ENCODE results near the gene PITRM1.

The PITRM1 gene

DNA sequence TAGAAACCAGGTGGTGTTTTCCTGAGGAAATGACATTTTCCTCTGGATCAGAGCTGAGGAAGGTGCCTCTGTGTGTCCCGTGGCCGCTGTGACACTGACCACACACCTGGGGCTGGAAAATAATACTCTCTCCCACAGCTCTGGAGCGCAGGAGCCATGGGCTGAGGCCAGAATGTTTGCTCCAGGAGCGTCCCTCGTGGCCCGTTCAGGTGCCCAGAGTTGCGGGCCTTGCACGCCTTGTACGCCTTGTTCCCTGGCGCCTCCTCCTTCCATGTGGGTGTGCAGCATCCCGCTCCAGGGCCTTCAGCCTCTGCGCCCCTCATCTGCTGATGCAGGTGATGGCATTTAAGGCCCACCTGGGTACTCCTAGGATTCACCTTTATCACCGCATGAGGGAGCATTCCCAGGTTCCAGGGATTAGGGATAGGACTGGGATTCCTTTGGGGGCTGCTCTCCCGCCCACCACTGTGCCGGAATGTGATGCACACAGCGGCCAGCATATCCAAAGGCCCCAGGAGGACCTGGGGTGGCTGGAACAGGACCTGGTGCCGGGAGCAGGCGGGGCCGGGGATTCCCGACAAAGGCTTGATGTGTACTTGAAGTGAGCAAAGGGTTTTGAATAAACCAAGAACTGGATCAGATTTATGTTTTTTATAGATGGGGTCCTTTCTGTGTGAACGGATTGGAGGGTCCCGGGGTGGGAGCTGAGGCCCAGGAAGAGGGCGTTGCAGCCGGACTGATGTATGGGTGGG is 44.0 kb downstream of the PITRM1 start:
- Mint-ChIP-seq H3K27me3 (no peaks in the 10 kb centered on the region), H3K4me3 (no peak overlapping the region), H3K27ac (no peak overlapping the region), H3K36me3 (peaks cover 14% of the 10 kb centered on the region), H3K9me3 (ENCODE audit: low read depth) (no peaks in the 10 kb centered on the region), H3K4me1 (ENCODE audit: low read depth) (no peaks in the 10 kb centered on the region)

GRCh38 chr10:3127921-3128320 is 44.7 kb downstream of the PITRM1 start:
- Mint-ChIP-seq H3K9me3 (ENCODE audit: low read depth) (no peaks in the 10 kb centered on the region), H3K4me1 (ENCODE audit: low read depth) (no peaks in the 10 kb centered on the region), H3K27ac (no peak overlapping the region), H3K27me3 (no peaks in the 10 kb centered on the region), H3K36me3 (peaks cover 14% of the 10 kb centered on the region), H3K4me3 (no peak overlapping the region)

DNA sequence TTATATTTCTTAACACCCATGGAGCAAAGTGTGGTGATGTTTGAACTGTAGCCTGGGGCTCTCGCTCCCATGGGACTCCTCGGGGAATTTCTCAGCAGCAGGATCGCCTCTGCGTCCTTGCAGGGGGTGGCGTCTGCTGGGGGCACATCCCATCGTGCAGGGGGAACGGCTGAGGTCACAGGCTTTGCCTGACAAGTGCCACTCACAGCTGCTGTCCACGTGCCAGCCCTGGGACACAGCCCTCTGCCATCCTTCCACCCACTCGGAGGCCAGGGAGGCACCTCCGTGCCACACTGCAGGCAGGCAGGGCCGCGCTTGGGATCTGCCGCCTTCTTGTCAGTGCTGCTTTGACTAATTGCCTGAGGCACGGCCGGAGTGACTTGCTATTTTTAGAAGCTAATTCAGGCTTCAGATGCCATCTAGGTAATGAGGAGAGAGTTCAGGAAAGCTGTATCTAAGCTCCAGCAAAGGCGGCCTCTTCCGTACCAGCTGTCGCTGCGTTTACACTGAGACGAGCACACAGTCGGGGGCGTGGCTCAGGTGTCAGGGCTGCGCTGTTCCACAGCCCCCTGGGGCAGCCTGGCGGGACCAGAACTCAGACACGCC is 45.7 kb downstream of the PITRM1 start:
- H3K27ac Mint-ChIP-seq = no peak overlapping the region
- no peaks in the 10 kb centered on the region for H3K27me3 Mint-ChIP-seq
- no peaks in the 10 kb centered on the region for H3K9me3 Mint-ChIP-seq (ENCODE audit: low read depth)
- no peak overlapping the region for H3K4me3 Mint-ChIP-seq
- H3K36me3 Mint-ChIP-seq = peaks cover 12% of the 10 kb centered on the region
- H3K4me1 Mint-ChIP-seq (ENCODE audit: low read depth) = no peaks in the 10 kb centered on the region

DNA sequence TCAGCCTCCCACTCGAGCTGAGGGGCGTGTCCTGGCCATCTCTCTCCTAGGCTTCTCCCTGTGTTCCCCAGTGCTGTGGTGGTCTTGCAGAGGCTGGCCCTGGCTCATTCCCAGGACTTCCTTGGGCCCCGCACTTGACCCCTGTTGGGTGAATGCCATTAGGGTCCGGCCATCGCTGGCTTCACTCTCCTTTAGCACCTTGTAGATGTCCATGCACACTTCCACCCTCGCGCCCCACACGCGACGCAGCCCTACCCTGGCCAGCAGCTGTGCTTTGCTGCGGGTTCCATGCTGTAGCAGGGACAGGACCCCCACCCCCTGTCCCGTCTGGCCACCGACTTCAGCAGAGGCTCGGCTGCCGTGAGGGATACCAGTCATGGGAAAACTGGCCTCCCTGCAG is 46.3 kb downstream of the PITRM1 start:
- no peak overlapping the region for H3K4me3 Mint-ChIP-seq
- H3K27ac Mint-ChIP-seq = no peak overlapping the region
- H3K36me3 Mint-ChIP-seq = peaks cover 12% of the 10 kb centered on the region
- H3K9me3 Mint-ChIP-seq (ENCODE audit: low read depth) = no peaks in the 10 kb centered on the region
- H3K27me3 Mint-ChIP-seq = no peaks in the 10 kb centered on the region
- no peaks in the 10 kb centered on the region for H3K4me1 Mint-ChIP-seq (ENCODE audit: low read depth)

GRCh38 chr10:3125527-3126170 is 46.9 kb downstream of the PITRM1 start:
- Mint-ChIP-seq H3K36me3 (peaks cover 12% of the 10 kb centered on the region), H3K27me3 (no peaks in the 10 kb centered on the region), H3K27ac (no peak overlapping the region), H3K4me1 (ENCODE audit: low read depth) (no peaks in the 10 kb centered on the region), H3K9me3 (ENCODE audit: low read depth) (no peaks in the 10 kb centered on the region), H3K4me3 (no peak overlapping the region)

DNA sequence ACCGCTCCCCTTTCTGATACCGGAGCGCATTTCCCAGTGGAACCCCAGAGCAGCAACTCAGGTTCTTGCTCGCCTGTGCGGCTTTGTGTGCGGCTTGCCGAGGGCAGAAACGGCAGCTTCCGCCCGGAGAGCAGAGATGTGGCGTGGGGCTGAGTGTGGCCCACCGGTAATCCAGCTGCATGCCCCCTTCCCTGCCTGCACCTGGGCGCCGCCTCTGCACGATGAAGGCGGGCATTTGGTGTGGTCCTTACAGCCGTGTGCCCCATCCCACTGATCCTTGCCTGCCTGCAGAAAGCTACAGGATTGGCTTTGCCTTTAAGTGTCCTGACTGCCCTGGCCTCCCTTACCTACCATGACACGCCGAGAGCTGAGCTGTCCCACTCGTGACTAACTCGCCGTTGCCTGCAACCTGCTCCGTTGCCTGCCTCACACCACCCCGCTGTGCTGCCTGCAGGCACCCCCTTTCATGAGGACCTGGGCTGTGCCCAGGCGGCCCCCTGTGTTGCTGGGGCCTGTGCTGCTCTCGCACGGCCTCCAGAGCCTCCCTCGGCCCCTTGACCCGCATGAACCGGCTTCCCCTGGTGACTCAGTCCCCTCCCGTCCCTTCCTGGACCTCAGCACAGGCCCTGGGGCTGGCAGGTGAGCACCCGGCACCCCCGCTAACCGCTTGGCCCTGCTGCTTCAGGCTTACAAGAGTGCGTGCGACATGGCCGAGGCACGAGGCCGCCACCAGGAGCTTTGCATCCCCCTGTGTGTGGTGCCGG is 48.0 kb downstream of the PITRM1 start:
- no peak overlapping the region for H3K4me3 Mint-ChIP-seq
- no peak overlapping the region for H3K27ac Mint-ChIP-seq
- H3K27me3 Mint-ChIP-seq = no peaks in the 10 kb centered on the region
- no peaks in the 10 kb centered on the region for H3K9me3 Mint-ChIP-seq (ENCODE audit: low read depth)
- H3K36me3 Mint-ChIP-seq = peaks cover 12% of the 10 kb centered on the region
- no peaks in the 10 kb centered on the region for H3K4me1 Mint-ChIP-seq (ENCODE audit: low read depth)

GRCh38 chr10:3123571-3124411 is 48.8 kb downstream of the PITRM1 start:
- Mint-ChIP-seq H3K27me3 (no peaks in the 10 kb centered on the region), H3K27ac (no peak overlapping the region), H3K4me1 (ENCODE audit: low read depth) (no peaks in the 10 kb centered on the region), H3K36me3 (peaks cover 10% of the 10 kb centered on the region), H3K9me3 (ENCODE audit: low read depth) (no peaks in the 10 kb centered on the region), H3K4me3 (no peak overlapping the region)

GRCh38 chr10:3122486-3123205 is 49.9 kb downstream of the PITRM1 start:
- peaks cover 13% of the 10 kb centered on the region for H3K36me3 Mint-ChIP-seq
- H3K4me3 Mint-ChIP-seq = no peak overlapping the region
- no peaks in the 10 kb centered on the region for H3K27me3 Mint-ChIP-seq
- no peak overlapping the region for H3K27ac Mint-ChIP-seq
- no peaks in the 10 kb centered on the region for H3K4me1 Mint-ChIP-seq (ENCODE audit: low read depth)
- H3K9me3 Mint-ChIP-seq (ENCODE audit: low read depth) = no peaks in the 10 kb centered on the region

DNA sequence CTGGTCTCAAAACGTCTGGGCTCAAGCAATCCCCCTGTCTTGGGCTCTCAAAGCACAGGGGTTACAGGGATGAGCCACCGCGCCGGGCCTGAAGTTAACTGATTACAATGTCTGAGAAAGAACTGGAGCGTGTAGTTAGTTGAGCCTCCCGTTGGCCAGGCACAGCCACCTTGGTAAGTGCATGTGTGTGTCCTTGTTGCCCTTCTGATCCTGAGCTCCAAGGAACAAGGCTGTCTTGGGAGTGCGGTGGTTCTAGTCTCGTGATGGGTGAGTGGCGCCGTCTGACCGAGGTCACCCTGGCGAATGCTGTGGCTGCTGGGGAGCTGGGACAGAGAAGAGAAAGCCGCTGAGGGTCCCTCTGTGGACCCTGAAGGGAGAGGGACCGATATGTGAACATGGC is 50.5 kb downstream of the PITRM1 start:
- H3K36me3 Mint-ChIP-seq = peaks cover 15% of the 10 kb centered on the region
- H3K4me1 Mint-ChIP-seq (ENCODE audit: low read depth) = no peaks in the 10 kb centered on the region
- no peak overlapping the region for H3K27ac Mint-ChIP-seq

GRCh38 chr10:3119796-3120459 is 52.7 kb downstream of the PITRM1 start:
- Mint-ChIP-seq H3K4me3 (no peak overlapping the region), H3K4me1 (ENCODE audit: low read depth) (no peaks in the 10 kb centered on the region)

More for the DNA sequence above, 50.5 kb downstream of the PITRM1 start:
- H3K9me3 Mint-ChIP-seq (ENCODE audit: low read depth) = no peaks in the 10 kb centered on the region
- no peak overlapping the region for H3K4me3 Mint-ChIP-seq
- no peaks in the 10 kb centered on the region for H3K27me3 Mint-ChIP-seq

DNA sequence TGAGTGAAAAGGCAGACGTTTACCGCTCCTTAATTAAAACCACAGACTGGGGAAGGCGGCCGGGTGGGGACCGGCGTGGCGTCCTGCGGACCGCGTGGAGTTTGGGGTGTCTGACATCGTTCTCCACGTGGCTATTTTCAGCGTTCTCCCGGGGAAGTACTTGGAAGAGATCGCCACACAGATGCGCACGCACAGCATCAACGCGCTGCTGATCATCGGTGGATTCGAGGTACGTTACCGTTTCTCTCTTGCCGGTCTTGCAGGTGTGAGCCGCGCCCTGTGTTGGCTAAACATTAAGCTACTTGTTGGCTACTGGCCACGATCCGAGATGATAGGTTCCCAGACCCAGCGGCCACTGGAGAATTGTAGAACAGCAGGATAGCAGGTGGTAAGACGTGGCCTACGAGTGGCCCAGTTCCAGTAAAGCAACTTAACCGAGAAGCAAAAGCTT is 53.9 kb downstream of the PITRM1 start:
- no peaks in the 10 kb centered on the region for H3K27me3 Mint-ChIP-seq
- H3K36me3 Mint-ChIP-seq = peaks cover 11% of the 10 kb centered on the region
- H3K27ac Mint-ChIP-seq = no peak overlapping the region
- H3K4me3 Mint-ChIP-seq = no peak overlapping the region
- no peaks in the 10 kb centered on the region for H3K4me1 Mint-ChIP-seq (ENCODE audit: low read depth)
- H3K9me3 Mint-ChIP-seq (ENCODE audit: low read depth) = no peaks in the 10 kb centered on the region

More at GRCh38 chr10:3119796-3120459, 52.7 kb downstream of the PITRM1 start:
- Mint-ChIP-seq H3K36me3 (peaks cover 11% of the 10 kb centered on the region), H3K27ac (no peak overlapping the region), H3K27me3 (no peaks in the 10 kb centered on the region), H3K9me3 (ENCODE audit: low read depth) (no peaks in the 10 kb centered on the region)

- Mint-ChIP-seq H3K9me3 (ENCODE audit: low read depth) (no peaks in the 10 kb centered on the region), H3K27me3 (no peaks in the 10 kb centered on the region), H3K4me1 (ENCODE audit: low read depth) (no peaks in the 10 kb centered on the region), H3K27ac (no peak overlapping the region), H3K4me3 (no peak overlapping the region), H3K36me3 (peaks cover 11% of the 10 kb centered on the region)
Measured at GRCh38 chr10:3117486-3117885, 55.1 kb downstream of the PITRM1 start.

DNA sequence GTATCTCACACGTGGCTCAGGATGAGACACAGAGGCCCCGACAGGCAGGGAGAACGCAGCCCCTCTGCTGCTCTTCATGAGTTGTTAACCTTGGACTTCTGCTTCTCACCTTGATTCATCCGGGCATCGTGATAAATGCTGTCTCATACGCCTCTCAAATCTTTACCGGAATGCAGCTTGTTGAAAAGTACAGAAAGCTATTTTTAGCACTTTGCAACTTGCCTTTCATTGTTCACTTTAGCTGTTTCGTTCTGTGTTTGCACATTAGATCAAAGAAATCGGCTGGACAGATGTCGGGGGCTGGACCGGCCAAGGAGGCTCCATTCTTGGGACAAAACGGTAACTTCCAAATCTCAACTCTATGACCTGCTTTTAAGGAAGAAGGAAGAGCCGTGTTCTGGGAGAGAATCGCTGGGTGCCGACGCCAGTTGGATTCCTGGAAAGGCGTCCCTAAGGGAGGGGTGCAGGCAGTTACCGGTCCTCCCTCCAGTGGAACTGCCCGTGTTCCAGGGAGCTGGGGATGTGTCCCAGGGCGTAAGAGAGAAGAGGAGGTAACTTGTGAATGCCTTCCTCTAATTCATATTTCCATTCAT is 56.0 kb downstream of the PITRM1 start:
- H3K4me3 Mint-ChIP-seq = no peak overlapping the region
- no peaks in the 10 kb centered on the region for H3K27me3 Mint-ChIP-seq
- peaks cover 11% of the 10 kb centered on the region for H3K36me3 Mint-ChIP-seq
- H3K27ac Mint-ChIP-seq = no peak overlapping the region
- no peaks in the 10 kb centered on the region for H3K9me3 Mint-ChIP-seq (ENCODE audit: low read depth)
- no peaks in the 10 kb centered on the region for H3K4me1 Mint-ChIP-seq (ENCODE audit: low read depth)

Measured in activated naive CD8-positive, alpha-beta T cell (primary cell).